PFSK-1 (cell line): ENCODE data around the gene FIG4.

ENCODE experiments used
- FOXP2 ChIP-seq: optimal IDR thresholded peaks from 2 replicates; pipeline ENCODE3; 2011; ENCODE audit warnings: borderline replicate concordance, control low read depth, inconsistent platforms; ENCODE audit not compliant: insufficient read depth; ENCODE audit errors: extremely low read length, extremely low read depth
- POLR2AphosphoS5 ChIP-seq: IDR thresholded peaks from 2 replicates; pipeline ENCODE4 v1.6.1; 2012; ENCODE audit warnings: low read depth, mild to moderate bottlenecking, control low read depth, low read length, moderate library complexity
- SIN3A ChIP-seq: IDR thresholded peaks from 2 replicates; pipeline ENCODE4 v1.6.1; 2012; ENCODE audit warnings: mild to moderate bottlenecking, low read length, moderate library complexity, borderline replicate concordance; ENCODE audit not compliant: insufficient read depth
- TAF1 ChIP-seq: IDR thresholded peaks from 2 replicates; pipeline ENCODE4 v1.6.1; 2012; ENCODE audit warnings: low read length, control low read depth, borderline replicate concordance; ENCODE audit not compliant: insufficient read depth
- TF ChIP-seq, protein P1 (sequence below), 2 experiments: IDR thresholded peaks; 2 replicates each; pipeline versions ENCODE4 v1.6.1 to v1.8.0; 2011 to 2012; ENCODE audit warnings: low read depth in 2 of 2, low read length in 2 of 2, control low read depth in 1 of 2, inconsistent platforms in 1 of 2, mild to moderate bottlenecking in 1 of 2, moderate library complexity in 1 of 2; ENCODE audit not compliant: insufficient read depth in 1 of 2

FIG4 gene

DNA sequence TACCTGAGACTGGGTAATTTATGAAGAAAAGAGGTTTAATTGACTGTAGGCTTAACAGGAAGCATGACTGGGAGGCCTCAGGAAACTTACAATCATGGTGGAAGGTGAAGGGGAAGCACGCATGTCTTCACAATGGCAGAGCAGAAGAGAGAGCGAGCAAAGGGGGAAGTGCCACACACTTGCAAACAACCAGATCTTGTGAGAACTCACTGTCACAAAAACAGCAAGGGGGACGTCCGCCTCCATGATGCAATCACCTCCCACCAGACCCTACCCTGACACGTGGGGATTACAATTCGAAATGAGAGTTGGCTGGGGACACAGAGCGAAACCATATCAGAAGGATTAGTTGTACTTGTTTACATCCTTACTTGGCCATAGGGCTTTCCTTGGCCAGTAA lies 49.7 kb downstream of the FIG4 start:
- no peak for TF ChIP-seq POLR2AphosphoS5
- no peak for TF ChIP-seq SIN3A
- TF ChIP-seq FOXP2 = no peak
- no peak for TF ChIP-seq TAF1
- TF ChIP-seq, protein P1, sequence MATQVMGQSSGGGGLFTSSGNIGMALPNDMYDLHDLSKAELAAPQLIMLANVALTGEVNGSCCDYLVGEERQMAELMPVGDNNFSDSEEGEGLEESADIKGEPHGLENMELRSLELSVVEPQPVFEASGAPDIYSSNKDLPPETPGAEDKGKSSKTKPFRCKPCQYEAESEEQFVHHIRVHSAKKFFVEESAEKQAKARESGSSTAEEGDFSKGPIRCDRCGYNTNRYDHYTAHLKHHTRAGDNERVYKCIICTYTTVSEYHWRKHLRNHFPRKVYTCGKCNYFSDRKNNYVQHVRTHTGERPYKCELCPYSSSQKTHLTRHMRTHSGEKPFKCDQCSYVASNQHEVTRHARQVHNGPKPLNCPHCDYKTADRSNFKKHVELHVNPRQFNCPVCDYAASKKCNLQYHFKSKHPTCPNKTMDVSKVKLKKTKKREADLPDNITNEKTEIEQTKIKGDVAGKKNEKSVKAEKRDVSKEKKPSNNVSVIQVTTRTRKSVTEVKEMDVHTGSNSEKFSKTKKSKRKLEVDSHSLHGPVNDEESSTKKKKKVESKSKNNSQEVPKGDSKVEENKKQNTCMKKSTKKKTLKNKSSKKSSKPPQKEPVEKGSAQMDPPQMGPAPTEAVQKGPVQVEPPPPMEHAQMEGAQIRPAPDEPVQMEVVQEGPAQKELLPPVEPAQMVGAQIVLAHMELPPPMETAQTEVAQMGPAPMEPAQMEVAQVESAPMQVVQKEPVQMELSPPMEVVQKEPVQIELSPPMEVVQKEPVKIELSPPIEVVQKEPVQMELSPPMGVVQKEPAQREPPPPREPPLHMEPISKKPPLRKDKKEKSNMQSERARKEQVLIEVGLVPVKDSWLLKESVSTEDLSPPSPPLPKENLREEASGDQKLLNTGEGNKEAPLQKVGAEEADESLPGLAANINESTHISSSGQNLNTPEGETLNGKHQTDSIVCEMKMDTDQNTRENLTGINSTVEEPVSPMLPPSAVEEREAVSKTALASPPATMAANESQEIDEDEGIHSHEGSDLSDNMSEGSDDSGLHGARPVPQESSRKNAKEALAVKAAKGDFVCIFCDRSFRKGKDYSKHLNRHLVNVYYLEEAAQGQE (IDR thresholded peaks at IDR 0.05; ENCODE audit: insufficient read depth in 1 of 2, low read depth in 2 of 2, low read length in 2 of 2) = no peak

DNA sequence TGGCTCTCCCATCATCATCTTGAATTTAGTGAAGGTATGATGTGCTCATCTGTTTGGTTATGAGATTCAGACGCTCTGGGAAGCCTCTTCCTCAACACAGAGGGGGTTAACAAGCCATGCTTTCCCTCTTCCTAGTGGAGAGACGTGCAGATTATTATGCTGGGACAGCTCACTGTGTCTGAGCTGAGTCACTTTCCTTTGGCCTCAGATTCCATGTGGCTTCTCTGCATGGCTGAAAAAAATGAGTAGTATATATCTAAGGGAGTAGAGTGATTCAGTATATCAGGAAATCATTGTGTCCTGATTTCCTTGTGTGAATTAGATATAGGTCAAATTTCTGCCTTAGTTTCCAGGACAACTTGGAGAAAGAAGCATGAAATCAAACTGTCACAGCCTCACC lies 52.6 kb downstream of the FIG4 start:
- TF ChIP-seq POLR2AphosphoS5 = no peak
- no peak for TF ChIP-seq FOXP2
- TF ChIP-seq, protein P1 (IDR thresholded peaks at IDR 0.05; ENCODE audit: insufficient read depth in 1 of 2, low read depth in 2 of 2, low read length in 2 of 2) = no peak
- TF ChIP-seq TAF1 = no peak
- no peak for TF ChIP-seq SIN3A

DNA sequence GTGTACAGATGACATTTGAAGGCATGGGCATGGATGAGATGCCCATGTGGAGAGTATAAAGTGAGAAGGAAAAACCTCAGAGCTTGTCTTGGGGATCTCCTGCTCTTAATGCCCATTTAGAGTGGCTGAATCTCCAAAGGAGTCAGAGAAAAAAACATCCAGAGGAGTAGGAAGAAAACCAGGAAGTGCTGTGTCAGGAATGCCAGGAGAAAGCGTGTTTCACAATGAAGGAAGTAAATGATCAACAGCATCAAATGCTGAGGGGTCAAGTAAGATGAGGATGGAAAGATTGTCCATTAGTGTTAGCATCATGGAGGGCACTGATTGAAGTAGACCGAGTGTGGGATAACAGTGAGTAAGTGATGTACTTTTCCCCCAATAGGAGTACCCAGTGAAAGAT lies 56.1 kb downstream of the FIG4 start:
- TF ChIP-seq POLR2AphosphoS5 = no peak
- no peak for TF ChIP-seq TAF1
- TF ChIP-seq, protein P1 (IDR thresholded peaks at IDR 0.05; ENCODE audit: insufficient read depth in 1 of 2, low read depth in 2 of 2, low read length in 2 of 2) = no peak

DNA sequence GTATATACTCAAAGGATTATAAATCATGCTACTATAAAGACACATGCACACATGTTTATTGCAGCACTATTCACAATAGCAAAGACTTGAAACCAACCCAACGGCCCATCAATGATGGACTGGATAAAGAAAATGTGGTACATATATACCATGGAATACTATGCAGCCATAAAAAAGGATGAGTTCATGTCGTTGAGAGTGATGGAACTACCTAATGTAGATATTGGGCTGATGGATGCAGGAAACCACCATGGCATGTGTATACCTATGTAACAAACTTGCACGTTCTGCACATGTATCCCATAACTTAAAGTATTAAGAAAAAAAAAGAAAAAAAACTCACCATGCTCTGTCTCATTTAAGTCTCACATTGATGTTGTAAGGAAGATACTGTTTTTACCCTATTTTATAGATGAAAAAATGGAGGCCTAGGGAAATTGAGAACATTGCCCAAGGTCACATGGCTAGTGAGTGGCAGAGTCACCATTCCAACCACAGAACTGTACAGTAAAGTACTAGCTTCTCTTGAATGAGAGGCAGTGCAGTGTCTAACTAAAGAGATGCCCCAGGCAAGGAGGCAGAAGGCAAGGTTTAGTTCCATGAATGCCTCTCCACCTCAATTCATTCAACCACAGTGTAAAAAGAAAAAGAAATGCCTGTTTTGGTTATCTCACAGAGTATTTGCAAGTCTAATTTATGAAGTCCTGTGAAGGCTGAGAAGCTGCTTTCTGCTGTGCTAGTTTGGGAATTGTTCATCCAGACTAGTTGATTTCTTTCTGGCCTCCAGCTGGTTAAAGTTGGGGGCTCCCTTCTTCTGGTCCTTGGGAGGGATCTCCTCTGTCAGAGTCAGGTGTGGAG lies 68.2 kb downstream of the FIG4 start:
- no peak for TF ChIP-seq POLR2AphosphoS5
- TF ChIP-seq, protein P1 (IDR thresholded peaks at IDR 0.05; ENCODE audit: insufficient read depth in 1 of 2, low read depth in 2 of 2, low read length in 2 of 2) = no peak
- no peak for TF ChIP-seq TAF1
- no peak for TF ChIP-seq FOXP2
- TF ChIP-seq SIN3A = no peak

DNA sequence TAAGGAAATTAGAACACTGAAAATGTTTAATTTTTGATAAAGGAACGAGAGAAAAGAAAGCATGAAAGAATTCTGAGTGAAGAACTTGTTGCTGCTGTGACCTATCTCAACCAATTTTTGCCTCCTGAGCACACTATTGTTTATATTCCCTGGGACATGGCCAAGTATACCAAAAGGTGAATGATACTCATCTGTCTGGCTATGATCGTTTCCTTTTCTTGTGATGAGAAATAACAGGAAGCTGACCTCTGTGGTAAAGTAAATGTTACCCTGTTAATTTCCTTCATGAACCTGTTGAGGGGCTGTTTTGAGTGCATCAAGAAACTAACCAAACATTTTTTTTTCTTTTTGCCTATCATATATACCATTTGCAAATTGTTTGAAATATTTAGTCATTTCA lies 69.1 kb downstream of the FIG4 start:
- TF ChIP-seq SIN3A (no peak), TAF1 (no peak), POLR2AphosphoS5 (no peak), FOXP2 (no peak)
- TF ChIP-seq, protein P1 (IDR thresholded peaks at IDR 0.05; ENCODE audit: insufficient read depth in 1 of 2, low read depth in 2 of 2, low read length in 2 of 2) = no peak
